ENCODE data around the gene POFUT2.

Gene POFUT2

DNA sequence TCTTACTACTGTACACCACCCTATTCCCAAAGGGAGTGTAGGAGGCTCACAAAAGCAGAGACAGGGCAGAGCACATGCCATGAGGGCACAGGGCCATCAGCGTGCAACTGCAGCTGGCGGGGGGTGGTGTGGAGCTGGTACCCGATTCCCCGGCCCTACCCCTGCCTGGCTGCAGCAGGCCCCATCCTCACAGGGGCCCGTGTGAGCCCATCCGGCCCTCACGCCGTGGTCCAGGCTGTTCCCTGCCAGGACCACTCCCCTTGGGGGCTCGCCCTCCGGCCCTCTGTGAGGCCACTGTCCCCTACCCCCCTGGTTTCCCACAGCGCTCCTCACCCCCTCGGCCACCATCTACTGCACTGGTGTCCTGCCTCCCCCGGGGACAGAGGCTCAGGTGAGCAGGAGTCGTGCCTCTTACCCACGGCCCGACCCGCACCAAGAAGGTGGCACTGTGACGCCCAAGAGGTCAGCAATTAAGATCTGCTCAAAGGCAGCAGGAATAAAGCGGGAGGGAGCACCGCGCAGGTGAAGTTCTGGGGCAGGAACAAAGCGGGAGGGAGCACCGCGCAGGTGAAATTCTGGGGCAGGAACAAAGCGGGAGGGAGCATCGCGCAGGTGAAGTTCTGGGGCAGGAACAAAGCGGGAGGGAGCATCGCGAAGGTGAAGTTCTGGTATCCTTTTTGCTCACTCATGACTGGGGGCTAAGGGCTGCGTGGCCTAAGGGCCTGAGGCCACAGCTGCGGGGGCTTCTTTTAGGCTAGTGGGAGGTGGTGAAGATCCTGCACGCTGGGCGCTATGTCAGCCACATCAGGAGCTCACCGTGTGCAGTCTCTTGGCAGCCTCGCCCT lies 3.9 kb downstream of the POFUT2 start:
- no peak for DNase-seq (ENCODE audit: low read depth, low spot score)

DNA sequence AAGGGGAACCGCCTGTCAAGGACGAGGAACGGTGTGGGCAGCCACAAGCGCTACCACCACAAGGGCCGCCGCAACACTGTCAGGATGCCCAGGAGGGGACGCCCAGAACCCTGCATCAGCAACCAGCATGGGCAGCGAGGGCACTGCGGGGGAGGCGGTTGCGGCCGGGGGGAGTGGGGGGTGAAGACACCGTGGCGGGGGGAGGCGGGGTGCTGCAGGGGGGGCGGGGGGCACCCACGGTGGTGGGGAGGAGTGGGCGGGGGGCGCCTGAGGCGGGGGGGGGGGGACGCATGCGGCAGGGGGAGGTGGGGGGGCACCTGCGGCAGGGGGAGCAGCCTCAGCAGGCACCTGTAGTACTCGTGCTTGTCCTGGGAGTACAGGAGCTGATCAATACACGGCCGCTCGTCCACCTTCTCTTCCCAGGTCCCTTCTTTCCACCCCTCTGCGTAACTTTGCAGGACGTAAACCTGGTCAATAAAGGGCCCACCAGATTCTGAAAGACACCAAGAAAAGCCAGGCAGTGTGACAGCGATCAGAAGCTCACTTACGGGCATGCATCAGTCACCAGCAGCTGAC lies 4.6 kb downstream of the POFUT2 start:
- DNase-seq (ENCODE audit: low read depth, low spot score) = no peak

DNA sequence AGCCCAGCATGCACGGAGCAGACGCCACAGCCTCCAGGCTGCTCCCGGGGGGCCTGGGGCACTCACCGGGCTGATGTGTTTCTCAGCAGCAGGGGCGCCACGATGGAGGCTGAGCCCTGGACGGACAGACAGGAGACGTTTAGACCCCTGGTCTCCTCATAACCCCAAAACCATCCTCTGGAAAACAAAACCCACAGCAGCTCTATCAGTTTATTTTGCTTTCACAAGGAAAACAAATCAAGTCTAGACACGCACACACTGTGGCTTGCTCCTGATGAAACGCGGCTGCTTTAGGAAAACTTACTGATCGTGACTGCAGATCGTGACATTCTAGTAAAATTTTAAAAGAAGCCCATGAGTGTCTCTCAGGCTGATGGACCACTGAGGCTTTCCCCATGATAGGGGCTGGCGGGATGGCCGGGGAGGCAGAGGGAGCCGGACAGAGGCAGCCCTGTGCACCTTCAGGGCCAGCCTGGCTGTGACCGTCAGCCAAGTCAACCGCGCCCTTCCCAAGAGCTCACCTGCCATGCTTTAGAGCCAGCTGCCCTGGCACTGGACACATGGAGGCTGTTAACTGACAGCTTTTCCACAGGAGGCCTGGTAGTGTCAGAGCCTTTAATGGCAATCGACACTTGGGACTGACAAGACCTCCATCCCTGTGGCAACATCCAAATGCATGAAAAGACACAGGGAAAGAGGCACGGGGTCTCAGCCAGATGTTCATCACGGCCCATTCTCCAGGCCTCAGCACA lies 5.2 kb downstream of the POFUT2 start:
- no peak for DNase-seq (ENCODE audit: low read depth, low spot score)

DNA sequence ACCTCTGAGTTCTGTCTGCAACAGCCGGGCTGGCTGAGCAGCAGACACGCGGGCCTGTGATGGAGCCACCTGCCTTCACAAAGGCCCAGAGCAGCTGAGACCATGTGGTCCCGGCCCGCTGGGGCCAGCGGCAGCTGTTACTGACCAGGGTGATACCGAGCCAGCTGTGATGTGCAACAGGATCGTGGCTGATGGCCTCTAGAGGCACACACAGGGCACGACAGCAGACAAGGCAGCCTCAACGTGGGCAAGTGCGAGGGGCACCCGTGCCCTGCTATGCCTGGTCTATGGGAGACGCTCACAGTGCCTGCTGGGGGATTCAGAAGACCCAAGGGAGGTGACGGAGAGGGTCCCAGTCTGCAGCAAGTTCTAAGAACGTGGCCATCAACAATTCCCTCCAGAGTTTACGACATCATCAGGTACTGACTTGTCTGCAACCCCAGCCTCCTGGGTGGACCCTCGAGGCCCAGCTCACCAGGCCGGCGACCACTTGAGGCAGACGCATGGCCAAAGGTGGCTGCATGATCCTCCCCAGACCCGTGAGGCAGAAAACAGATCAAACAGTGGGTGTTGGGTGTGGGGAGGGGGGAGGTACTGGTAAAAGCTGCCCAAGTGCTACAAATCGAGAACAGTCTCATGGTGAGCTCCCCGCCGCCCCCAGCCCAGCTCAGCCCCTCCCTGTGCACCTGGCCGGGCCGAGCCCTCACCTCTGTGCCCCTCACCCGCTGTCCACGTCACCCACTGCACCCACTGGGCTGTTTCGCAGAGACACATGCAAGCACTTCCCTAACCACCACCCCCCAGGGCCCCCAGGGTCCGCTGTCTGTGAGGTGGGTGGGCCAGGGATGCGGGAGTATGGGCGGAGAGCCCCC lies 6.0 kb downstream of the POFUT2 start:
- DNase-seq (ENCODE audit: low read depth, low spot score) = no peak

DNA sequence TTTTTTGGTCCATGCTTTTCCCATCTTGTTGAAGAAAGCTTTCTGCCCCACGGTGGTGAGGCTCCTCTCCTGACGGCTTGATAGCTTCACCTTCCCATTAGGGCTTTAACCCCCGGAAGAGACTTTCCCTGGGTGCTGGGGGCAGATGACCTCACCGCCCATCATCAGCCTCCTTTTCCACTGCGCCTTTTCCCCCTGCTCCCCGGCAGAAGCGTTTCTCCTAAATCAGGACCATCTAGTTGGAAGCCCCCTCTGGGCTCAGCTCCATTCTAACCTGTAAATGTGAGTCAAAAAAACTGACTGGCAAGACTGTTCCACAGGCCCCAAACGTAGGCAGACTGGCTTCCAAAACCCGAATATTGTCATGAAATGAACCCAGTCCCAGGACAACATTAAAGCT lies 6.7 kb downstream of the POFUT2 start:
- no peak for DNase-seq (ENCODE audit: low read depth, low spot score)

DNA sequence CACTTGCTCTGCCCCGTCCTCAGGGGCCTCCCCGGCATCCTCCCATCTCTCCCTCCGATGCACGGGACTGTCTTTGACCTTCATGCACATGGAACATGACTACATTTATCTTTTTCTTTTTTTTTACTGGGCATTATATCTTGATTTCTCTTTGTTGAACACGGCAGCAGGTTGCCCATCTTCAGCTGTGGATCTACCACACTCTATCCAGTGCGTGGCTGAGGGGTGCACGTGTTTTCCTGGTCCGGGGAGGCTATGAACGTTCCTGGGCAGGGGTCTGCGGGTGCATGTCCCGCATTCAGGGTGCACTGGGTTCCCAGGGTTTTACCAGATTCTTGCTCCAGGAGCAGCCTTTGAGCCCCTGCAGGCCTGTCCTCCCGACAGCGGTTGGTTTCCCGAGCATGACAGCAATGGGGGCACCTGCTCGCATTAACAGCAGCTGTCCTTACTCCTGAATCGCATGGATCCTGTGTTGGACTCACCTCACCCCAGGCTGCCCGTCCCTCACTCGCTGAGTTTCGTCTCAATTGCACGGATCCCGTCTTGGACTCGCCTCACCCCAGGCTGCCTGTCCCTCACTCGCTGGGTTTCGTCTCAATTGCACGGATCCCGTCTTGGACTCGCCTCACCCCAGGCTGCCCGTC lies 7.4 kb downstream of the POFUT2 start:
- DNase-seq (ENCODE audit: low read depth, low spot score) = no peak

DNA sequence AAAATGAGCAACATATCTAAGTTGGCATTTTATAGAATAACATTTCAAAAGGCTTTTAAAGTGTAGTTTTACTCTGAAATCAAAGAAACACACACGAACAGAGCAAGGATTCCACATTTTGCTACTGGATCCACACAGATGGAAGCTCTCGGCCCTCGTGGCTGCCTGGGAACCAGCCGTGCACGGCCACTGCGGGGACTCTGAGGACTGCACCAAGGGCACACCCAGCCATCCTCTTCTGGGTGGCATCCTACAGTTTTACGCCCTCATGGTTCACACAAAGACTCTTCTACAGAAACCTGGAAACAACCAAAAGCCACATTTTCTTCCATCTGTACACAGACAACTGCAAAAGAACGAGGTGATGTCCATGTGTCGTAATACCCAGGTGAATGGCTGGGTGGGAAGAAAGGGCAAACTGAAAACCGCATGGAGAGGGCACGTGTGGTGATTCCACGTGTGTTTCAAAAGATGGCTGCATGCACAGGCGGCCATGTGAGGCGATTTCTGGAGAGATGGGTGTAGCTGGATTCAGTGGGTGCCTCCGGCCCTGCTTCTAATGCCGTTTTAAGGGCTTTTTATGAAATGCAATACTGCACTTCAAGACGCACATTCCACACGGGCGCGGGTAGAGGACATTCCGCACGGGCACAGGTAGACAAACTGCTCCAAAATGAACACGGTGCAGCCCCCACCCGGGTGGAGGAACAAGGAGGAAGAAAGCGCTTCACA lies 8.1 kb downstream of the POFUT2 start:
- no peak for DNase-seq (ENCODE audit: low read depth, low spot score)

DNA sequence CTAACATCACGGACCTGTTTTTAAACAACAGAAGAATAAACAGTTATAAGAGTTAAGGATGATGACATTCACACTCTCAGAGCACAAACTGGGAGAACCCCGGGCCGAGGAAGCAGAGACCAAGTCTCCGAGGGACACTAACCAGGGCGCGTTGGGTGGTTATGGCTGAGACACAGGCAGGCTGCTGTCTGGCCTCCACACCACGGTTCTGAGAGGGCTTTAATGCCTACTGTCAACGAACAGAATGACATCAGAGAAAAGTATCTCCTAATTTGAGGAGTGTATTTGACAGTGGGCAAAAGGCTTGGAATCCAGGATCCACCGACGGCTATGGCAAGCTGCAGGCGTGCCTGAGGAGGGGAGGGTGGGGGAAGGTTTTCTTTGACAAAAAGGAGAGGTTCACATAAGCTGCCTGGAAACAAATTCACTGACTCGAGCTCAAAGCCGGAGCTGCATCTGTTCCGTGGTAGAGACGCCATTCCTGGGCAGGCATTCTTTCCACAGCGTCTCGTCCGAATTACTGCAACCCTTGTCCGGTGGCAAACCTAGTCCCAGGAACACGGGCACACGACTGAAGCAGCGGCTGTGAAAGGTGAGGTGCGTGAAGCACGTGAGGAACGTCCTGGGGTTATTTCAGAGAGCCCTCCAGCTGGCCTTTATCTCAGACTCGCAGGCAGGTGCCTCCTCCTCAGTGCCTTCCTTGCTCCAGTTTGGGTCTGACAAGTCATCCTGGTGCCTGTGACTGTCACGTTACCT lies 9.4 kb downstream of the POFUT2 start:
- no peak for DNase-seq (ENCODE audit: low read depth, low spot score)

DNA sequence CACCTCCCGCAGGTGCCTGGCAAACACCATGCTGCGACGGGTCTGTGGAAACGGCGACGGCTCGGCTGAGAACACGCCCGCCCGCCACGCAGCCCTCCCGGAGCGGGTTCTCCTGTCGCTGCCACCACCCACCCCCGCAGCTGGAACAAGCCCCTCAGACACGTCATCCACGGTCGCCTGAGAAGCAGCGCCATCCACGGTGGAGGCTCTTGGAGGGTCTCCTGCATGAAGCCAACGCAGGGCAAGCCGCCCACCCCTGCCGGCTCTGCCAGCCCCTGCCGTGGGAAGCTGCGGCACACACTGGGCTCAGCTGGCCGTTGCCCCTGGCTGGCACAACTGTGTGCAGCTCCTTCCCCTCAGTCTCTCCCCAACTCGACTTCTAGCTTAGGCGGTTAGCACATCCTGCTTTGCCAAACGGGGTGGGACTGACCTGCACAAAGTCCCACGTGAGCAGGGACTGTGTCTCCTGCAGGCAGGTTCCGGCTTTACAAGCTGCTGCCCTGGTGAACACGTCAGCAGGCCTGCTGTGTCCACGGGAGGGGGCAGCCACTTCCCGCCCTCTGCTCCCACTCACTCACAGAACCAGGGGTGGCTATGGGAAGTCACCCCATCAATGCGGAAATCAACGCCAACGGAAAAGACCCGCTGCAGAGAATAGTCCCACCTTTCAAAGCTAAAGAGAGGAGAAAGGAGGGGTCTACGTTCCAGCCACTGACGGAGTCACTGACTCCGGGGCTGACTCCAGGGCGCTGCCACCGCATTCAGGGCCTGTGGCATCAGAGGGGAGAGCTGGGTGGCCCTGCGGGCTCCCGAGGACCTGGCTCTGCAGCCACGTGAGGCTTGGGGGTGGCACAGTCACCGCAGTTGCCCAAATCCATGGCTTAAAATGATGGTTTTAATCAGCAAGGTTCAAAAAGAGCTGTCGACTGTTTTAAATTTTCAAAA lies 10.3 kb downstream of the POFUT2 start:
- no peak for DNase-seq (ENCODE audit: low read depth, low spot score)

DNA sequence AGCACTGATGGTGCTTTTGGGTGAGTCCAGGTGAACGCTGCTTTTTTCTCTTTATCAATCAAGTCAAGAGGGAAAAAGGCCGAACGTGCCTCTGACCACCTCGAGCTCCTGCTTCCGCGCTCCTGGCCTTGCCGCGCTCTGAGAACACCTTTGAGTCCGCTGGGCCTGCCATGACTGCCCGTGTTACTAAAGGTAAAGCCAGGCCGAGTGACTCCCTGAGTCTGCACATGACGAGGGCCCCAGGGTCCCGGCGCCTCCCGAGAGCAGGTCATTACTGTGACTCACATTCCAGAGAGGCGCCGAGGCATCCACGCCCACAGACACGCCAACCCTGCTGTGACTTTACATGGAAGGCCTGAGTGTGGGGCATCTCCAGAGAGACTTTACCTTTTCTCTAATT lies 11.1 kb downstream of the POFUT2 start:
- no peak for DNase-seq (ENCODE audit: low read depth, low spot score)

DNA sequence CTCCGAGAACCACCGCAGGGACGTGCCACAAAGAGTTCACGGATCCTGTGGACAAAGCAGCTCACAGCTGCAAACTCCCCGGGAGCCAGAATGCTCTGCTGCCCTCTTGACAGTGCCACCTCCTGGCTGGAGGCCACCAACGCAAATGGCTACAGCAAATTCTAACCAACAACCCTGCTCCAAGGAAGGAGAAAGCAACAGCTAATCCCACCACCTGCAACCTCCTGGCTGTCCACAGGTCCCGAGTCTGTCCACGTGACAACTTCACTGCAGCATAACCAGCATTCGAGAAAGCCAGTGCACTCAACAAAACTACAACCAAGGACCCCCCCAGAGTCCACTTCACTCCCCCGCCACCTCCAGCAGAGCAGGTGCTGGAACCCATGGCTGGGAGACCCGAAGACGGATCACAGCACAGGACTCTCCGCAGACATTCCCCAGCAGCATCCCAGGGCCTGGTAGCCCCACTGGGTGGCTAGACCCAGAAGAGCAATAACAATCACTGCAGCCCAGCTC lies 17.3 kb downstream of the POFUT2 start:
- no peak for DNase-seq (ENCODE audit: low read depth, low spot score)

DNA sequence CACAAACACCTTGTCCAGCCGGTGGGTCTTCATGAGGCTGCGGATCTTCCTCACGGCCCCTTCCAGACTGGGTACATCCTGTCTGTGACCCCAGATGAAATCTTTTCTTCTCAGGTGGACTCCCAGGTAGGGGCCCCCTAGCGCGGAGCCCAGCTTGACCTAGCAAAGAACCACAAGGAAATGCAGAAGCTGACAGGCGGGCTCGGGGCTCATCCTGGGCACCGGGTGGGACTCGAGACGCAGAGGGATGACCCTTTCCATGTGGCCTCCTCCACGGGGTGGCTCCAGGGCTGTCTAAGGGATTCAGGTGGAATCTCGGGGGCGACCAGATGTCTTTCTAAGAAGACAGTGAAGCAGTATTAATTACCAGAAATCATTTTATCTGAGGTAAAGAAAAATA lies 17.8 kb downstream of the POFUT2 start:
- DNase-seq (ENCODE audit: low read depth, low spot score) = no peak

DNA sequence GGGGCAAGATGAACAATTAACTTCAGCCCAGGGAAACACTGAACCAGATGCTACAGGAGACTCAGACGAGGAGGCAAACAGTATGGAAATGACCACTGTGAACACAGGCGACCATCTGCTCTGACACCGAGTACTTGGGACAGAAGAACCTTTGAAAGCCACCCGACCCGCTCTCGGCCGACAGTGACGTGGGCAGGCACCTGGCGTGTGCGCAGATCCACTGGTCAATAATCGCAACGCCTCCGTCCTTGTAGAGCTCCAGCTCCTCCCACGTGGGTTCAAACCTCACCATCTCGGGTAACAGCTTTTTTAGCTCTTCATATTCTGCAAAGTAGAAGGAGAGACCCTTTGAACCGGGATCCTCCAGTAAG lies 20.3 kb downstream of the POFUT2 start:
- DNase-seq (ENCODE audit: low read depth, low spot score) = no peak

DNA sequence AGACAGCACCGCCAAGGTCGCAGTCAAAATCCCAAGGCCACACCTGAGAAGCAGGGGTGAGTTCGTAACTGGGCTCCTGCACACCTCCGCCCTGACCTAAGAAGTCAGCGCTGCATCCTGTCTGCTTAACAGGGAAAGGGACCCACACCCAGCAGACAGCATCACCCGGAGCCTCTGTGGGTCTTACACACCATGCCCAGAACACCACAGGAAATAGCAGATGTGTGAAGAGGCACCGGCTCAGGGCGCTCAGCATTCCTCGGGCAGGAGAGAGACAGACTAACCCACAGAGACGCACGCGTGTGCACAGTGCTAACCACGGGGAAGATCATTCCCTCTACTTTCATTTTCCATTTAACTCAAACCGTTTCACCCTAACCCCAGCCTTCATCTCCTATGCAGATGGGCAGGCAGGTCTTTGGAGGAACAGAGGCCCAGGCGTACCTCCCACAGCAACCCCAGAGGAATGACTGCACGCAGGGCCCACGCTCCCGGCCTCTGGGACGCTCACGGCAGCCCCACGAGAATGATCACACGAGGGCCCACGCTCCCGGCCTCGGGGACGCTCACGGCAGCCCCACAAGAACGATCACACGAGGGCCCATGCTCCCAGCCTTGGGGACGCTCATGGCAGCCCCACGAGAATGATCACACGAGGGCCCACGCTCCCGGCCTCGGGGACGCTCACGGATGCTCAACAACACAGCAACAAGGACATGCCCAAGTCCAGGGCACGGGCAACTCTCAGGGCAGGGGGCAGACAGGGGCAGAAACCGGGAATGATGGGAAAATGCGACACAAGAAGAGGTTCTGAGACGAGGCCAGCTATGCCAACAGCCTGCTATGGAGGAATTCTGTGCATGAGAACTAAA lies 20.9 kb downstream of the POFUT2 start:
- DNase-seq (ENCODE audit: low read depth, low spot score) = no peak

DNA sequence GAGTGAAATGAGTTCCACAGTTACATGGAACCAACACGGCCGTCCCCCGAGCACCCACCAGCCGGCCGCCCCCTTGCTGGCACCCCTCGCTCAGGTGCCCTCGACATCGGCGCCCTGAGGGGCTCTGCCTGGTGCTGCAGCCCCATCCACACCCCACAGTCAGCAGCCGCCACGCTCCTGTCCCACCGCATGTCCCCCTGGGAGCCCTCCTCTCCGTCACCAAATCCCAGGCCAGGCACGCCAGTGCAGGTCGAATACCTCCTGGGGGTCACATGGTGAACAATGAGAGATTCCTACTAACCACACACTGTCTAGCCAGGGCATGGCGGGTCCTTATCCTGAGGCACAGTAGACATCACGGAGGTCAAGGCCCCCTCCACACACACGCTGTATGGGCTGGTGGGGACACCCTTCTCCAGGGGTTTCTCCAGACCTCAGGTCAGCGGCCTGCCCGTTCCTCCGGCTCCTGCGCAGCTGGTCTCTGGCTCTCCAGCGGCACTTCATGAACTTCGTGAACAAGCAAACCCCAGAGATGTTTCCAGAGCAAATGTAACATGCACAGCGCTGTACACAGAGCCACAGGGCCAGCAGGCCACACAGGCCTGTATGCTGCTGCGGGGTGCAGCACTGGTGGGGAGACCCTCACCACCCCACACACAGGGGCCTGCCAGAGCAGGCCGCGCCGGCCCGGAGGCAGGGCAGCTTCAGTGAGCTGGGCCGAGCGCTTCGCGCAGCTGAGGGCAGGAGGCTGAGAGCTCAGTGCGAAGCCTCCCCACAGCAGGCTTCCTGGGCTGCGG lies 21.8 kb downstream of the POFUT2 start:
- DNase-seq (ENCODE audit: low read depth, low spot score) = no peak

DNA sequence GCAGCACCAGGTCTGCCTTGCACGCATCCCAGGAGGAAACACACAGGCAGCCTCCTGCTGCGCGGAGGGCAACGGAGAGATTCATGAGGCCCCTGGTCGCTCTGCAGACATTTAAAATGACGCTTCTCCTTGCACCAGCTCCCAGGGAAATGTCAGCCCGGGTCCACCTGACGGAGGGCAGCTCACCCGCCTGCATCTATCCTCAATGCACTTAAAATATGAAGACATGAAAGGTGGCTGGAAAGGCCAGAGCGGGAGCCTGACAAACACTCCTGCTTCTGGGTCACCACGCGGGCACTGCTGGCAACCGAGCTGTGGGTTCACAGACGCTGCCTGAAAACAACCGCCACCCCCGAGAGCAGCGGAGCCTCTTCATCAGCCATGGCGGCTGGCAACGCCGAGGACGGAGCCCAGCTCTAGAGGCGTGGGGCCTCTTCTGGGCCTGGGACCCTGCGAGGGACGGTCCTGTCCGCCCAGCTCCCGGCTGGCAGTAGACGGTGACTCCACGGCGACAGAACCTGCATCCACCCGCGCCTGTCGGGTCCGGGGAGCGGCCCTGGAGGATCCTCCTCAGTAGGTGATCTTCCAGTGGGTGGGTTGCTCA lies 22.7 kb downstream of the POFUT2 start:
- DNase-seq (ENCODE audit: low read depth, low spot score) = no peak

Data from smooth muscle cell of the brain vasculature (primary cell).